Measurements from ENCODE around the gene ERC1.

- no peak for TF ChIP-seq CTCF (IDR thresholded peaks at IDR 0.05)
- no peak for TF ChIP-seq POLR2A (IDR thresholded peaks at IDR 0.05)
Observed at GRCh38 chr12:1197264-1198018, 206.4 kb downstream of the ERC1 start.

Measured in tibial nerve (tissue), 3 donors.